Measurements from ENCODE around the gene TTC28.

DNA sequence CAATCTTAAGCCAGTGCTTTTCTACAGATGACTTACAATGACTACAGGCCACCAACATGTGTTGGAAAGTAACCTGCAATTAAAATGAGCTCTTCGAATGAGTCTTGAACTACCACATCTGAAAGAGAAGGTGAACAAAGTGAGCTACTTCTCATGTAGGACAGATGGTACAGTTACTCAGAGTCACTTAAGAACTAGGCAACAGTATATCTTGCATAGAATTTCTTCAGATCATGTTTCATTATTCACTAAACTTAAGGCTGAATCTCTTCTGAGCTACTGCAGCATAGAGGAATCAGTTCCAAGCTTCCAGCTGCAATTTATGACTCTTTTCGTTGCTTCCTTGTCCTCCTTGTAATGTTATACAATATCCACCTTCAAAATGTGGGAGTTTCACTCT lies 270.9 kb downstream of the TTC28 start:
- TF ChIP-seq, protein P1, sequence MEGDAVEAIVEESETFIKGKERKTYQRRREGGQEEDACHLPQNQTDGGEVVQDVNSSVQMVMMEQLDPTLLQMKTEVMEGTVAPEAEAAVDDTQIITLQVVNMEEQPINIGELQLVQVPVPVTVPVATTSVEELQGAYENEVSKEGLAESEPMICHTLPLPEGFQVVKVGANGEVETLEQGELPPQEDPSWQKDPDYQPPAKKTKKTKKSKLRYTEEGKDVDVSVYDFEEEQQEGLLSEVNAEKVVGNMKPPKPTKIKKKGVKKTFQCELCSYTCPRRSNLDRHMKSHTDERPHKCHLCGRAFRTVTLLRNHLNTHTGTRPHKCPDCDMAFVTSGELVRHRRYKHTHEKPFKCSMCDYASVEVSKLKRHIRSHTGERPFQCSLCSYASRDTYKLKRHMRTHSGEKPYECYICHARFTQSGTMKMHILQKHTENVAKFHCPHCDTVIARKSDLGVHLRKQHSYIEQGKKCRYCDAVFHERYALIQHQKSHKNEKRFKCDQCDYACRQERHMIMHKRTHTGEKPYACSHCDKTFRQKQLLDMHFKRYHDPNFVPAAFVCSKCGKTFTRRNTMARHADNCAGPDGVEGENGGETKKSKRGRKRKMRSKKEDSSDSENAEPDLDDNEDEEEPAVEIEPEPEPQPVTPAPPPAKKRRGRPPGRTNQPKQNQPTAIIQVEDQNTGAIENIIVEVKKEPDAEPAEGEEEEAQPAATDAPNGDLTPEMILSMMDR (IDR thresholded peaks at IDR 0.05) = no peak
- no peak for TF ChIP-seq POLR2A (IDR thresholded peaks at IDR 0.05)
